ENCODE results near the gene LRRC32. TPM values are rescaled to one million over a fixed set of nuclear protein-coding genes. Genes with fewer than 3 reads are reported as not detected.

Gene LRRC32
- total RNA-seq, 2 experiments from 2014 or later = 23.2 to 24.5 TPM

DNA sequence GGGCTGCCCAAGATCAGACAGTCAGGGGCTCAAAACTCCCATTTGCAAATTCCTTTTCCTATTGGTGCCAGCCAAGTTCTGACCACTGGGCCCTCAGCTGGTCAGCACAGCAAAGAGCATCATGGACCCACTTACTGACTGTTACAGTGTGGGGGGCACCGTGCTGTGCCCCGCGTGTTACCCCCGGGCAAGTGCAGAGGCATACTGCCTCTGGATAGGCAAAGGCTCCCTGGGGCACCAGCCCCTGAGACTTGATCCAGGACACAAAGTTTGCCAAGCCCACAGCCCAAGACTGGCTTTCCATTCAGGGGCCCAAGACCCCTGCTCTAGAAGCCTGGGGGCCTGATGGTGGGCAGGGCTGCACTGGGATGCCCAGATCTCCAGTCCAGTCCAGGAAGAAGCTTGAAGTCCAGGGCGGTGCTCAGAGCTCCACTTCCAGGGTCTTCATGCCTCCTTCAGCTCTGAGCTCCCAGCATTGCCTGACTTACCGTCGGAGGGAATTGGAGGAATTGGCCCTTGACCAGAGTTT lies 6.6 kb downstream of the LRRC32 start:
- DNase-seq (no peak), ATAC-seq (no peak)
- no peak overlapping the region for H3K27ac Mint-ChIP-seq
- peaks cover 8% of the 10 kb centered on the region for H3K36me3 Mint-ChIP-seq (ENCODE audit: low read depth)
- H3K9me3 Mint-ChIP-seq = no peaks in the 10 kb centered on the region
- intact Hi-C loops (cut with micrococcal nuclease) = no loop called here
- peaks cover 3% of the 10 kb centered on the region for H3K27me3 Mint-ChIP-seq
- CTCF ChIA-PET = interaction anchor here (0.9 to 2.4 kb wide), 2 partner anchors 16 to 455 kb away, joined by 3 to 11 read pairs; no protein-coding TSS in a partner anchor
- peaks cover 28% of the 10 kb centered on the region for H3K4me1 Mint-ChIP-seq (ENCODE audit: low read depth)
- no peak overlapping the region for H3K4me3 Mint-ChIP-seq
- TF ChIP-seq, protein P1, sequence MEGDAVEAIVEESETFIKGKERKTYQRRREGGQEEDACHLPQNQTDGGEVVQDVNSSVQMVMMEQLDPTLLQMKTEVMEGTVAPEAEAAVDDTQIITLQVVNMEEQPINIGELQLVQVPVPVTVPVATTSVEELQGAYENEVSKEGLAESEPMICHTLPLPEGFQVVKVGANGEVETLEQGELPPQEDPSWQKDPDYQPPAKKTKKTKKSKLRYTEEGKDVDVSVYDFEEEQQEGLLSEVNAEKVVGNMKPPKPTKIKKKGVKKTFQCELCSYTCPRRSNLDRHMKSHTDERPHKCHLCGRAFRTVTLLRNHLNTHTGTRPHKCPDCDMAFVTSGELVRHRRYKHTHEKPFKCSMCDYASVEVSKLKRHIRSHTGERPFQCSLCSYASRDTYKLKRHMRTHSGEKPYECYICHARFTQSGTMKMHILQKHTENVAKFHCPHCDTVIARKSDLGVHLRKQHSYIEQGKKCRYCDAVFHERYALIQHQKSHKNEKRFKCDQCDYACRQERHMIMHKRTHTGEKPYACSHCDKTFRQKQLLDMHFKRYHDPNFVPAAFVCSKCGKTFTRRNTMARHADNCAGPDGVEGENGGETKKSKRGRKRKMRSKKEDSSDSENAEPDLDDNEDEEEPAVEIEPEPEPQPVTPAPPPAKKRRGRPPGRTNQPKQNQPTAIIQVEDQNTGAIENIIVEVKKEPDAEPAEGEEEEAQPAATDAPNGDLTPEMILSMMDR (IDR thresholded peaks at IDR 0.05) = no peak
- POLR2A ChIA-PET = interaction anchor here (0.8 kb wide), 1 partner anchor 9 kb away, joined by 4 read pairs; no protein-coding TSS in a partner anchor

DNA sequence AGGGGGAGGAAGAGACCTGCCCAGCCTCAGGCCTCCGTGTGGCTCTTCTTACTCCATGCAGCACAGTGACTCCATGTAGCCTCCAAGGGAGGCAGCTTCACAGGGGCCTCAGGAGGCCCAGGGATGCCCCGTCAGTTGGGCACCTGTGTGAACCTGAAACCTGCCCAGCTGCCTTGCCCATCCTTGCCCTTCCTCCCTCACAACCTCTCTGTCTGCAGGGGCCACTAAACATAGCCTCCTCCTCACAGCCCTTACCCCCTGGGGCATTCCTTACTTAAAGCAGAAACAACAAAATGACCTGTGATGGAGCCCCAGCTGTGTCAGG lies 7.1 kb downstream of the LRRC32 start:
- TF ChIP-seq, protein P1 (IDR thresholded peaks at IDR 0.05) = no peak
- Mint-ChIP-seq H3K4me3 (no peak overlapping the region), H3K9me3 (no peaks in the 10 kb centered on the region), H3K27me3 (peaks cover 2% of the 10 kb centered on the region), H3K27ac (no peak overlapping the region), H3K4me1 (ENCODE audit: low read depth) (peaks cover 28% of the 10 kb centered on the region), H3K36me3 (ENCODE audit: low read depth) (peaks cover 8% of the 10 kb centered on the region)
- intact Hi-C loops (cut with micrococcal nuclease) = no loop called here
- DNase-seq (no peak), ATAC-seq (no peak)
- CTCF ChIA-PET = interaction anchor here (1.3 to 2.4 kb wide), 2 partner anchors 14 to 16 kb away, joined by 3 to 11 read pairs; no protein-coding TSS in a partner anchor
- POLR2A ChIA-PET = interaction anchor here (1.2 kb wide), 1 partner anchor 31 kb away, joined by 3 read pairs; no protein-coding TSS in a partner anchor

GRCh38 chr11:76662656-76663485 lies 7.7 kb downstream of the LRRC32 start:
- no peak for ATAC-seq
- no peak for DNase-seq
- H3K27me3 Mint-ChIP-seq = no peaks in the 10 kb centered on the region
- TF ChIP-seq, protein P1 (IDR thresholded peaks at IDR 0.05) = no peak
- POLR2A ChIA-PET = interaction anchor here (1.2 kb wide), 1 partner anchor 30 kb away, joined by 3 read pairs; no protein-coding TSS in a partner anchor
- CTCF ChIA-PET = interaction anchor here (1.3 to 2.4 kb wide), 2 partner anchors 13 to 17 kb away, joined by 3 to 11 read pairs; no protein-coding TSS in a partner anchor
- intact Hi-C loops (cut with micrococcal nuclease) = no loop called here
- no peak overlapping the region for H3K4me3 Mint-ChIP-seq
- peaks cover 28% of the 10 kb centered on the region for H3K4me1 Mint-ChIP-seq (ENCODE audit: low read depth)
- H3K36me3 Mint-ChIP-seq (ENCODE audit: low read depth) = peaks cover 8% of the 10 kb centered on the region
- H3K9me3 Mint-ChIP-seq = no peaks in the 10 kb centered on the region
- no peak overlapping the region for H3K27ac Mint-ChIP-seq

- ChIA-PET POLR2A (interaction anchor here (1.2 kb wide), 1 partner anchor 29 kb away, joined by 3 read pairs; no protein-coding TSS in a partner anchor), CTCF (interaction anchor here (1.3 kb wide), 1 partner anchor 13 kb away, joined by 3 read pairs; no protein-coding TSS in a partner anchor)
- TF ChIP-seq, protein P1 (IDR thresholded peaks at IDR 0.05) = no peak
- Mint-ChIP-seq H3K27ac (no peak overlapping the region), H3K36me3 (ENCODE audit: low read depth) (peaks cover 8% of the 10 kb centered on the region), H3K9me3 (no peaks in the 10 kb centered on the region), H3K27me3 (no peaks in the 10 kb centered on the region), H3K4me1 (ENCODE audit: low read depth) (peaks cover 26% of the 10 kb centered on the region), H3K4me3 (no peak overlapping the region)
- intact Hi-C loops (cut with micrococcal nuclease) = no loop called here
- DNase-seq (no peak), ATAC-seq (no peak)
Measured at GRCh38 chr11:76661834-76662434, 8.6 kb downstream of the LRRC32 start.

Data from activated CD8-positive, alpha-beta T cell treated with anti-CD3 and anti-CD28 coated beads for 36 hours (primary cell).